ENCODE measurements around the gene NHEJ1. TPM values are rescaled to one million over a fixed set of nuclear protein-coding genes. Genes with fewer than 3 reads are reported as not detected.

The NHEJ1 gene
- total and polyA plus RNA-seq, 9 donors = 10.8 to 23.1 (median 17.1) TPM

GRCh38 chr2:219158025-219158424 is 2.6 kb downstream of the NHEJ1 start:
- Histone ChIP-seq H3K36me3 (no peaks in the 10 kb centered on the region), H3K9me3 (no peaks in the 10 kb centered on the region), H3K27ac (no peak overlapping the region), H3K4me3 (no peak overlapping the region), H3K27me3 (no peaks in the 10 kb centered on the region), H3K4me1 (ENCODE audit: insufficient read depth) (peaks cover 5% of the 10 kb centered on the region)
- WGBS, 3 donors = 88 to 94% (median 93%) methylated on average over 4 of the region's 4 CpGs
- intact Hi-C loops (cut with DNase I) = loop anchor here in 2 of 4 donors (5.0 to 10.0 kb wide), 2 partner anchors 101 to 163 kb away; partner anchors contain the start of gene CRYBA2 (in 1 of the 2)
- DNase-seq = no peak
- TF ChIP-seq CTCF (IDR thresholded peaks at IDR 0.05) (no peak), EP300 (IDR thresholded peaks at IDR 0.05) (no peak), POLR2A (IDR thresholded peaks at IDR 0.05) (no peak)

GRCh38 chr2:219157396-219157795 is 3.2 kb downstream of the NHEJ1 start:
- Histone ChIP-seq H3K4me3 (no peak overlapping the region), H3K36me3 (no peaks in the 10 kb centered on the region), H3K9me3 (no peaks in the 10 kb centered on the region), H3K4me1 (ENCODE audit: insufficient read depth) (peaks cover 5% of the 10 kb centered on the region), H3K27me3 (no peaks in the 10 kb centered on the region), H3K27ac (no peak overlapping the region)
- no peak for DNase-seq
- intact Hi-C loops (cut with DNase I) = loop anchor here in 2 of 4 donors (5.0 to 10.0 kb wide), 2 partner anchors 100 to 163 kb away; partner anchors contain the start of gene CRYBA2 (in 1 of the 2)
- TF ChIP-seq EP300 (IDR thresholded peaks at IDR 0.05) = no peak
- 88 to 90% (median 89%) methylated on average over 8 of the region's 8 CpGs for WGBS, 3 donors

- intact Hi-C loops (cut with DNase I) = loop anchor here in 2 of 4 donors (5.0 to 10.0 kb wide), 2 partner anchors 98 to 160 kb away; partner anchors contain the start of gene CRYBA2 (in 1 of the 2)
- DNase-seq = peak in 1 of 5 donors; percentile 42
- H3K36me3 ChIP-seq = no peaks in the 10 kb centered on the region
Observed at GRCh38 chr2:219155054-219155644, 5.5 kb downstream of the NHEJ1 start.

GRCh38 chr2:219149667-219150066 is 10.9 kb downstream of the NHEJ1 start:
- intact Hi-C loops (cut with DNase I) = loop anchor here in 2 of 4 donors (5.0 to 10.0 kb wide), 3 partner anchors 92 to 155 kb away; partner anchors contain the start of gene CRYBA2 (in 1 of the 2)
- Histone ChIP-seq H3K9me3 (no peaks in the 10 kb centered on the region), H3K27ac (no peak overlapping the region), H3K4me1 (ENCODE audit: insufficient read depth) (peaks cover 1% of the 10 kb centered on the region), H3K27me3 (no peaks in the 10 kb centered on the region), H3K4me3 (no peak overlapping the region), H3K36me3 (no peaks in the 10 kb centered on the region)
- no peak for TF ChIP-seq EP300 (IDR thresholded peaks at IDR 0.05)
- no peak for TF ChIP-seq POLR2A (IDR thresholded peaks at IDR 0.05)
- no peak for TF ChIP-seq CTCF (IDR thresholded peaks at IDR 0.05)
- WGBS, 3 donors = 11 to 24% (median 19%) methylated on average over 1 of the region's 1 CpG
- DNase-seq = no peak

More at GRCh38 chr2:219155054-219155644, 5.5 kb downstream of the NHEJ1 start:
- Histone ChIP-seq H3K9me3 (no peaks in the 10 kb centered on the region), H3K27ac (no peak overlapping the region), H3K4me1 (ENCODE audit: insufficient read depth) (no peaks in the 10 kb centered on the region), H3K27me3 (no peaks in the 10 kb centered on the region), H3K4me3 (no peak overlapping the region)
- TF ChIP-seq POLR2A (IDR thresholded peaks at IDR 0.05) = no peak
- TF ChIP-seq CTCF (IDR thresholded peaks at IDR 0.05) = peak; percentile 49 to 77 (median 56)
- no peak for TF ChIP-seq EP300 (IDR thresholded peaks at IDR 0.05)
- WGBS, 3 donors = 6 to 9% (median 8%) methylated on average over 4 of the region's 4 CpGs

GRCh38 chr2:219142329-219142728 is 18.3 kb downstream of the NHEJ1 start:
- H3K4me1 ChIP-seq (ENCODE audit: insufficient read depth) = no peaks in the 10 kb centered on the region
- H3K27me3 ChIP-seq = no peaks in the 10 kb centered on the region
- H3K9me3 ChIP-seq = no peaks in the 10 kb centered on the region
- TF ChIP-seq EP300 (IDR thresholded peaks at IDR 0.05) (no peak), POLR2A (IDR thresholded peaks at IDR 0.05) (no peak), CTCF (IDR thresholded peaks at IDR 0.05) (no peak)
- H3K27ac ChIP-seq = no peak overlapping the region
- intact Hi-C loops (cut with DNase I) = loop anchor here in 1 of 4 donors (10.0 kb wide), 1 partner anchor 88 kb away; no protein-coding TSS in a partner anchor
- no peak overlapping the region for H3K4me3 ChIP-seq
- no peaks in the 10 kb centered on the region for H3K36me3 ChIP-seq
- WGBS, 3 donors = 79 to 89% (median 82%) methylated on average over 6 of the region's 6 CpGs
- DNase-seq = no peak

All from ovary (tissue), 9 donors.